D721Med (cell line): ENCODE data around the gene IL20.

Experiments
- DNase-seq: peaks from one replicate; pipeline ENCODE4 v3.0.0; 2011; ENCODE audit warnings: low spot score; ENCODE audit not compliant: insufficient read length
- FAIRE-seq: peaks from 2 replicates; lab custom pipeline; 2011; peaks lifted over from hg19 to GRCh38; lab: Jason Lieb, UNC
- CTCF ChIP-seq: IDR thresholded peaks from 2 replicates; pipeline ENCODE4 v1.5.1; 2012; ENCODE audit warnings: mild to moderate bottlenecking, control low read depth; ENCODE audit not compliant: insufficient read depth; ENCODE audit errors: missing control alignments

Gene IL20

DNA sequence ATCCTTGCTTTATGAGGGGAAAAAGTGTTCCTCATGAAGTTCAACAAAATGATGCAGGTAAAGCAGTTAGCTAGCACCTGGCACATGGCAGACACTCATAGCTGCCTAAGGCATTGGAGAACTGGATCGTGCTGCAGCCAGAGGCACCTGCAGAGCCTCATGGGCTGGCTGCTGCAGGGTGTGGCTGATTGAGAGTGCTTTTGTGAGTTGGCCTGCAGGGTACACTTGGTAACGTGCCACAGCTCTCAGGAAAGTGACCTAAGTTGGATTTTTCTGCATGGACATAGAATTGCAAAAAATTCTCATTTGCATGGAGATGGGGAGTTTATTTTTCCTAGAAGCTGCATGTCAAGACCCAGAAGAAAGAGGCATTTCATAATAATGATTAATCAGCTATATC, 31.6 kb upstream of the IL20 start:
- FAIRE-seq, result no peak
- no peak for TF ChIP-seq CTCF
- DNase-seq, result no peak

- TF ChIP-seq CTCF, result no peak
- FAIRE-seq, result no peak
Observed at GRCh38 chr1:206834217-206834616, 31.2 kb upstream of the IL20 start.

DNA sequence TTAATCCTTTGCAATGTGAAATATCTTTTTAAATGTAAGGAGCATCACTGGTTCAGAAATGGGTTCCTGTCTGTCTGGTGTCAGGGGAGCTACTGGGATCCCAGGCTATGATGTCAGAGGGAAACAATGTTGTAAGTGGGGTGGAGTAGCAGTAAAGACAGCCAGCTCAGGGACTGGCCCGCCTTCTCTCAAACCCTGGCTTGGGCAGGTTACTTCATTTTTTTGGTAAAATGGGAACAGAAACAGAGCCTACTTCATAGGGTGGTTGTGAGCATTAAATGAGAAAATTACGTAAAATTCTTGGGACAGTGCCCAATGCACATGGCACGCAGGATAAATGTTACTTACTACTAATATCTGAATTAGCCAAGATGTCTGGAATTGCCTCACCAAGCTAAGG, 30.7 kb upstream of the IL20 start:
- no peak for TF ChIP-seq CTCF
- no peak for DNase-seq
- no peak for FAIRE-seq

More at GRCh38 chr1:206834217-206834616, 31.2 kb upstream of the IL20 start:
- no peak for DNase-seq

- FAIRE-seq, result no peak
Observed at GRCh38 chr1:206835186-206835585, 30.2 kb upstream of the IL20 start.

DNA sequence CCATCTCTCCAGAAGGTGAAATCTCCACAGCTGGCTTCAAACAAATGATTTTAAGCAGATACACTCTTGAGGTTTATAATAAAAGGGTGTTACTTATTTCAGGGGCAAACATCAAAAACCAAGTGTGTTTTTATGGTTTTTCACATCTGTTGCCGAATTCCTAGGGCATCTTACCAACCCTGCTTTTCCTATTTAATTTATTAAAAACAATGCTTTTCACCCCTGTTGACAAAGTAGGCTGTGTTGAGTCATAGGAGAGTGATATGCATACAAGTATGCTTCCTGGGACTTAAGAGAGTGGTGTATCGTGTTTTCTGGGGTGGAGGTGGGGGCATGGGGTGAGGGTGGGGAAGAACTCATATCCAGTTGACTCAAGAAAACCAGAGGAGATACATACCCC, 29.3 kb upstream of the IL20 start:
- no peak for FAIRE-seq
- no peak for TF ChIP-seq CTCF
- no peak for DNase-seq

More at GRCh38 chr1:206835186-206835585, 30.2 kb upstream of the IL20 start:
- DNase-seq, result no peak
- TF ChIP-seq CTCF, result no peak

DNA sequence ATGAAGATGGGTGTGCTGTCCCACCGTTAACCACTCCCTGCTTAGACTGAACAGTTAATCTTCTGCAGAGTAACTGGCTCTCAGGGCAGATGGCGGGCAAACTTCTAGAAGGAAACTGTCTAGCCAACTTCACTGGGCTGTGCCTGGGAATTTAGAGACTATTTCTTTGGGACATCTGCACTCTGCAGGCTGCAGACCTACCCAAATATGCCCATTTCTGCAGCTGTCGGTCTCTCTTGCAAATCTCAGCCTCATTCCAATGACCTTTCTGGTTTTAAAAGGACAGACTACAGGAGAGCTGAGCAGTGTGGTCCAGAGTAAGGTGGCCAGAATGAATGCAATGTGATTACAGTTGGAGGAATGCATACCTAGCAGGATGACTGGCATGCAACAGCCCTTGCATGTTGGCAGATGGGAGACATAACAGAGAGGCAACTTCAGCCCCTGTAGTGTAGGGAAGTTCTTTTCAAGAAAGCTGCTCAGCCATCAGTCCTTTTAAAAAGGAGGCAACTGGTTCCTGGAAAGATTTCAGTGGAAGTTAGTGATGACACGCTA, 26.3 kb upstream of the IL20 start:
- FAIRE-seq (no peak), DNase-seq (no peak)
- TF ChIP-seq CTCF, result no peak

DNA sequence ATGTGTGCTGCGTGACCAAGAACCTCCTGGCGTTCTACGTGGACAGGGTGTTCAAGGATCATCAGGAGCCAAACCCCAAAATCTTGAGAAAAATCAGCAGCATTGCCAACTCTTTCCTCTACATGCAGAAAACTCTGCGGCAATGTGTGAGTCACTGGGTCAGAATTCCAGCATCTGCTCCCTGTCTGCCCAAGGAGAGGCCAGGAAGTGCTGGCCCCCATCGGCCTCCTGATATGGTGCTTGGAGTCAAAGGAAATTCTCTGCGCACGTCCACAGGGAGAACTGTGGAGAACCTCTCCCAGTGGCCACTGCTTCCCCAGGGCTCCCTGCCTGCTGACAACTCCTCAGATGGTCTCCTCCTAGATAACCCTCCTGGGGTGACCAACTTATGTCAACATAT, 25.6 kb upstream of the IL20 start:
- FAIRE-seq (no peak), DNase-seq (no peak)
- no peak for TF ChIP-seq CTCF
